H7 (cell line): ENCODE results near the gene SP2. TPM values are rescaled to one million over a fixed set of nuclear protein-coding genes. Genes with fewer than 3 reads are reported as not detected.

Experiments used
- DNase-seq: peaks from one replicate; pipeline ENCODE4 v3.0.0; 2012
- H3K27me3 ChIP-seq: 2 replicates; pipeline ENCODE4 v1.6.0; 2011; ENCODE audit warnings: mild to moderate bottlenecking, low read length; ENCODE audit not compliant: control insufficient read depth, insufficient read depth
- H3K36me3 ChIP-seq: replicated peaks from 2 replicates; pipeline ENCODE4 v1.5.1; 2011; ENCODE audit warnings: low read length; ENCODE audit not compliant: control insufficient read depth, insufficient read depth
- H3K4me3 ChIP-seq: 2 replicates; pipeline ENCODE4 v1.5.1; 2011; ENCODE audit warnings: low read depth, mild to moderate bottlenecking, control low read depth, low read length, moderate library complexity; ENCODE audit not compliant: insufficient read depth
- total RNA-seq: library from RNA; depleted of rRNA; stranded (reverse); fragments of >200 nt; shearing (Covaris generic); gene quantifications from 2 replicates; pipeline ENCODE4 v1.2.3, GENCODE V29; 2014

SP2 gene
- total RNA-seq, 1 experiment from 2014 or later: 3.2 TPM

GRCh38 chr17:47877368-47878034, 18.5 kb upstream of the SP2 start:
- Histone ChIP-seq H3K36me3 (no peaks in the 10 kb centered on the region), H3K27me3 (peaks cover 12% of the 10 kb centered on the region), H3K4me3 (no peak overlapping the region)
- peak; percentile 11 for DNase-seq

GRCh38 chr17:47878203-47879027, 17.6 kb upstream of the SP2 start:
- H3K36me3 ChIP-seq: no peaks in the 10 kb centered on the region
- DNase-seq: peak; percentile 28

GRCh38 chr17:47879028-47879585, 16.9 kb upstream of the SP2 start:
- H3K36me3 ChIP-seq: no peaks in the 10 kb centered on the region
- DNase-seq: no peak
- peaks cover 8% of the 10 kb centered on the region for H3K27me3 ChIP-seq
- H3K4me3 ChIP-seq: no peak overlapping the region

More at GRCh38 chr17:47878203-47879027, 17.6 kb upstream of the SP2 start:
- H3K4me3 ChIP-seq: no peak overlapping the region
- peaks cover 10% of the 10 kb centered on the region for H3K27me3 ChIP-seq

- peaks cover 2% of the 10 kb centered on the region for H3K27me3 ChIP-seq
- no peak overlapping the region for H3K4me3 ChIP-seq
- H3K36me3 ChIP-seq: no peaks in the 10 kb centered on the region
- no peak for DNase-seq
These were observed 16.1 kb upstream of the SP2 start for GRCh38 chr17:47879776-47880454.

- no peaks in the 10 kb centered on the region; the same call in 1 of the 2 replicates for H3K27me3 ChIP-seq
- no peaks in the 10 kb centered on the region for H3K36me3 ChIP-seq
- H3K4me3 ChIP-seq: no peak overlapping the region
- DNase-seq: no peak
These were observed 13.8 kb upstream of the SP2 start for GRCh38 chr17:47882247-47882646.

GRCh38 chr17:47882695-47883588, 13.1 kb upstream of the SP2 start:
- no peak for DNase-seq
- no peaks in the 10 kb centered on the region; the same call in 1 of the 2 replicates for H3K27me3 ChIP-seq
- H3K4me3 ChIP-seq: no peak overlapping the region
- no peaks in the 10 kb centered on the region for H3K36me3 ChIP-seq

- no peak overlapping the region for H3K4me3 ChIP-seq
- H3K36me3 ChIP-seq: no peaks in the 10 kb centered on the region
- DNase-seq: no peak
- H3K27me3 ChIP-seq: no peaks in the 10 kb centered on the region; the same call in 1 of the 2 replicates
These were observed 12.2 kb upstream of the SP2 start for GRCh38 chr17:47883589-47884426.

GRCh38 chr17:47884427-47884740, 11.7 kb upstream of the SP2 start:
- no peak overlapping the region for H3K4me3 ChIP-seq
- no peaks in the 10 kb centered on the region; the same call in 1 of the 2 replicates for H3K27me3 ChIP-seq
- no peaks in the 10 kb centered on the region for H3K36me3 ChIP-seq
- no peak for DNase-seq

- Histone ChIP-seq H3K36me3 (no peaks in the 10 kb centered on the region), H3K27me3 (no peaks in the 10 kb centered on the region; the same call in 1 of the 2 replicates), H3K4me3 (no peak overlapping the region)
- DNase-seq: peak; percentile 64
These were observed 10.9 kb upstream of the SP2 start for GRCh38 chr17:47884905-47885730.

GRCh38 chr17:47888293-47888692, 7.7 kb upstream of the SP2 start:
- DNase-seq: no peak
- no peak overlapping the region for H3K4me3 ChIP-seq
- H3K27me3 ChIP-seq: no peaks in the 10 kb centered on the region
- H3K36me3 ChIP-seq: no peaks in the 10 kb centered on the region

- Histone ChIP-seq H3K36me3 (no peaks in the 10 kb centered on the region), H3K27me3 (no peaks in the 10 kb centered on the region), H3K4me3 (no peak overlapping the region)
- peak; percentile 80 for DNase-seq
These were observed 6.1 kb upstream of the SP2 start for GRCh38 chr17:47889734-47890529.

- DNase-seq: no peak
- Histone ChIP-seq H3K27me3 (no peaks in the 10 kb centered on the region), H3K4me3 (no peak overlapping the region), H3K36me3 (no peaks in the 10 kb centered on the region)
These were observed 4.4 kb upstream of the SP2 start for GRCh38 chr17:47891545-47892088.
